Activated CD4-positive, alpha-beta T cell treated with anti-CD3 and anti-CD28 coated beads for 36 hours (primary cell): ENCODE data around the gene CLCN4. TPM values are rescaled to one million over a fixed set of nuclear protein-coding genes. Genes with fewer than 3 reads are reported as not detected.

Experiments
- ATAC-seq: fragments of 200-7000 bp; cut with Tn5 transposase; one replicate; pipeline ENCODE4 v1.10.0; 2021; ENCODE audit warnings: mild to moderate bottlenecking, moderate library complexity
- CTCF ChIA-PET: fragments of 350-600 bp; sonication (Branson Sonifier 250); formaldehyde crosslinking; loops from one replicate; lab custom pipeline; 2021; ENCODE audit warnings: antibody characterized with exemption; lab: Charles Lee
- POLR2A ChIA-PET: fragments of 350-600 bp; sonication (Branson Sonifier 250); formaldehyde crosslinking; loops from one replicate; lab custom pipeline; 2021; ENCODE audit warnings: antibody characterized with exemption, inconsistent platforms; lab: Charles Lee
- DNase-seq: peaks from one replicate; pipeline ENCODE4 v3.0.0-alpha.2; 2020
- H3K27ac Mint-ChIP-seq: one replicate; pipeline ENCODE4 v1.8.0; 2021; ENCODE audit warnings: mixed read lengths
- H3K27me3 Mint-ChIP-seq: one replicate; pipeline ENCODE4 v1.8.0; 2021; ENCODE audit warnings: mixed read lengths
- H3K36me3 Mint-ChIP-seq: one replicate; pipeline ENCODE4 v1.8.0; 2021; ENCODE audit warnings: low read depth, mixed read lengths
- H3K4me1 Mint-ChIP-seq: one replicate; pipeline ENCODE4 v1.8.0; 2021; ENCODE audit warnings: mixed read lengths
- H3K4me3 Mint-ChIP-seq: one replicate; pipeline ENCODE4 v1.8.0; 2021; ENCODE audit warnings: mild to moderate bottlenecking, moderate library complexity, mixed read lengths
- H3K9me3 Mint-ChIP-seq: one replicate; pipeline ENCODE4 v1.8.0; 2021; ENCODE audit warnings: low read depth, mixed read lengths
- intact Hi-C, 2 experiments: fragments of 100-400 bp; cut with DNase I in 1 of 2; cut with micrococcal nuclease in 1 of 2; formaldehyde crosslinking; loops; one replicate each; pipeline versions ENCODE4 v1.14.2 to v1.15.1; 2022 to 2024; cut with DNase I, micrococcal nuclease
- total RNA-seq, 2 experiments: library from RNA; stranded (reverse); gene quantifications; one replicate each; pipeline ENCODE4 v1.2.3, GENCODE V29; 2021

The CLCN4 gene
- total RNA-seq, 2 experiments from 2014 or later, result not detected

DNA sequence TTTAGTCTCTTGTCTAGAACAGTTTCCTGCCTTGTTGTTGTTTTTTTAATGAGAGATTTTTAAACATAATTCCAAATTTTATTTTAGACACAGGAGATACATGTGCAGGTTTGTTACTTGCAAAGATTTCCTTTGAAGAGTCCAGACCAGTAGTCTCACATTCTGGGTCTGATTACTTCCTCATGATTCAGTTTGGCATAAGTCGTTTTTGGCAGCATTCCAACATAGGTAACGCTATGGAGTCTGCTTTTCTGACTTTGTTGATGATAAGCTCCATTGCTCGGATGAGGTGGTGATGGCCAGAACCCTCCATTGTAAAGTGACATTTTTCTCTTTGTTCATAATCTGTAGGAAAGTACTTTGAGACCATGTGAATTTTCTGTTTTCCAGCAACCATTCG is 74.7 kb downstream of the CLCN4 start:
- no peaks in the 10 kb centered on the region for H3K9me3 Mint-ChIP-seq
- H3K4me1 Mint-ChIP-seq, result no peaks in the 10 kb centered on the region
- POLR2A ChIA-PET, result no interaction called here
- H3K4me3 Mint-ChIP-seq, result no peak overlapping the region
- no peak for DNase-seq
- no peaks in the 10 kb centered on the region for H3K36me3 Mint-ChIP-seq
- CTCF ChIA-PET, result no interaction called here
- no peak for ATAC-seq
- no peak overlapping the region for H3K27ac Mint-ChIP-seq
- intact Hi-C loops, result no loop called here
- H3K27me3 Mint-ChIP-seq, result no peaks in the 10 kb centered on the region

DNA sequence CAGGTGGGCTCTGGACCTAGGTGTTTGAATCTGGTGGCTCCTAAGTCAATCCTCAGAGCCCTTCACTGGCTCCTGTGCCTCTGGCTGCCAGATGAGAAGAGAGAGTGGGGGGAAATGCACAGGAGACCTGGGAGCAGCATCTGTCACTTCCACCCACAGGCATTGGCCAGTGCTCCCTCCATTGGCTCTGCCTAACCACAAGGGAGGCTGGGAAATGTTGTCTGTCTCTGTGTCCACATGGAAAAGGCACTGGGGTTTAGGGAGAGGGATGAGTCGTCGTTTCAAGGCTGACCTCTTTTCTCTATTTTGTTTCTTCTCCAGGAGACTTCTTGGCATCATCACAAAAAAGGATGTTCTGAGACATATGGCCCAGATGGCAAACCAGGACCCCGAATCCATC is 76.4 kb downstream of the CLCN4 start:
- no peak overlapping the region for H3K27ac Mint-ChIP-seq
- no peaks in the 10 kb centered on the region for H3K36me3 Mint-ChIP-seq
- H3K4me3 Mint-ChIP-seq, result no peak overlapping the region
- ChIA-PET CTCF (no interaction called here), POLR2A (no interaction called here)
- no peaks in the 10 kb centered on the region for H3K4me1 Mint-ChIP-seq
- intact Hi-C loops, result no loop called here
- no peaks in the 10 kb centered on the region for H3K9me3 Mint-ChIP-seq
- no peaks in the 10 kb centered on the region for H3K27me3 Mint-ChIP-seq
- no peak for ATAC-seq
- no peak for DNase-seq

- H3K27me3 Mint-ChIP-seq, result no peaks in the 10 kb centered on the region
- no peaks in the 10 kb centered on the region for H3K4me1 Mint-ChIP-seq
- ChIA-PET POLR2A (no interaction called here), CTCF (no interaction called here)
- H3K36me3 Mint-ChIP-seq, result no peaks in the 10 kb centered on the region
- no peak overlapping the region for H3K4me3 Mint-ChIP-seq
- no peak for ATAC-seq
- no peaks in the 10 kb centered on the region for H3K9me3 Mint-ChIP-seq
- intact Hi-C loops, result no loop called here
- H3K27ac Mint-ChIP-seq, result no peak overlapping the region
- no peak for DNase-seq
These were observed 76.9 kb downstream of the CLCN4 start for GRCh38 chrX:10233696-10234095.

DNA sequence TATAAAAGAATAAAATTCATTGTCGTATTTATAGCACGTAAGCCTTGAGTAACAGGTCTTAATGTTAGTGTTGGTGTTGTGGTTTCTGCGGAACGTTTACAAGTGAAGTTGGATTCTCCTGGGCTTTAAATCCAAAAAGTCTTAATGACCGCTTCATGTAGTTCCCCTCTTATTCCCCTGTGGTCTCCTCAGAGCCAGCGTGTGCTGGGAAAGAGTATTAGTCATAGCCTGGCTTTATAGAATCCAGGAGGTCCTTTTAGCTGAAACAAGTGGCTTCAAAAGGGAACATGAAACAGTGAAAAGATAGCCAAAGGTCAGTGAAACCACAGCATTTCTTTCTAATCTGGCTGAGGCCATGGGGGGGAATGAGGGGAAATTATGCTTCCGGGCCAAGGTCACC is 79.1 kb downstream of the CLCN4 start:
- Mint-ChIP-seq H3K4me3 (no peak overlapping the region), H3K9me3 (no peaks in the 10 kb centered on the region), H3K36me3 (no peaks in the 10 kb centered on the region), H3K4me1 (no peaks in the 10 kb centered on the region), H3K27ac (no peak overlapping the region), H3K27me3 (no peaks in the 10 kb centered on the region)
- ChIA-PET POLR2A (no interaction called here), CTCF (no interaction called here)
- ATAC-seq, result no peak
- intact Hi-C loops, result no loop called here
- no peak for DNase-seq

GRCh38 chrX:10237241-10237640 is 80.5 kb downstream of the CLCN4 start:
- no peaks in the 10 kb centered on the region for H3K36me3 Mint-ChIP-seq
- DNase-seq, result no peak
- ChIA-PET CTCF (no interaction called here), POLR2A (no interaction called here)
- H3K27ac Mint-ChIP-seq, result no peak overlapping the region
- H3K4me3 Mint-ChIP-seq, result no peak overlapping the region
- ATAC-seq, result no peak
- intact Hi-C loops, result no loop called here
- H3K27me3 Mint-ChIP-seq, result no peaks in the 10 kb centered on the region
- H3K9me3 Mint-ChIP-seq, result no peaks in the 10 kb centered on the region
- H3K4me1 Mint-ChIP-seq, result no peaks in the 10 kb centered on the region

DNA sequence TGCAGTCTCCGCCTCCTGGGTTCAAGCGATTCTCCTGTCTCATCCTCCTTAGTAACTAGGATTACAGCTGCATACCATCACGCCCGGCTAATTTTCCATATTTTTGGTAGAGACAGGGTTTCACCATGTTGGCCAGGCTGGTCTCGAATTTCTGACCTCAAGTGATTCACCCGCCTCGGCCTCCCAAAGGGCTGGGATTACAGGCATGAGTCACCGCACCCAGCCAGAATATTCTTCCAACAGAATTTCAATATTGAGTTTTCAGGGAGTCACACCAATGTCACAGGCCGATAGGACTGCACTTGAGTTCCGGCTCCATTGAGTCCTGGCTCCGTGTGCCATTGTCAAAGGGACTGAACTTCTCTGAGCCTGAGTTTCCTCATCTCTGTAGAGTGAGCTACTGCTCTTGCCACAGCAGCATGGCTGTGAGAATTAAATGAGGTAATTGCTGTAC is 82.9 kb downstream of the CLCN4 start:
- intact Hi-C loops, result no loop called here
- Mint-ChIP-seq H3K4me1 (no peaks in the 10 kb centered on the region), H3K9me3 (no peaks in the 10 kb centered on the region), H3K36me3 (no peaks in the 10 kb centered on the region), H3K4me3 (no peak overlapping the region), H3K27ac (no peak overlapping the region), H3K27me3 (no peaks in the 10 kb centered on the region)
- CTCF ChIA-PET, result no interaction called here
- POLR2A ChIA-PET, result no interaction called here
- ATAC-seq, result no peak
- no peak for DNase-seq

DNA sequence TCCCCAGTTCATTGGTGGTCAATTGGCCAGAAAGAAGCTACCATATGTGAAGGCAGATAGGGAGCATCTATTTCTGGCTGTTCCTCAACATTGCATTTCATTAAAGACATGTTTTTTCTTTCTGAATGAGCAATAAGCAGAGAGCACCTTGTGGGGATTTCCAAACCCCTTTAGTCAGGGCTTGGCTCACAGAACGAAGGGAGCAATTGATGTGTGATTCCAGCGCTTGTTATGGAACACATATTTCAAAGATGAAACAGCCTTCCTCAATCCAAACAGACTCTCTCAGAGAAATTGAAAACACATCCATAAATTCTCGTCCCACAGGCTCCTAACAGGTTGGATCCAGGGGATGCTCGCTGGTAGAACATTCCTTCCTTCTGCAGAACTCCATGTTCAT is 84.1 kb downstream of the CLCN4 start:
- Mint-ChIP-seq H3K36me3 (no peaks in the 10 kb centered on the region), H3K9me3 (no peaks in the 10 kb centered on the region), H3K4me3 (no peak overlapping the region), H3K4me1 (no peaks in the 10 kb centered on the region), H3K27ac (no peak overlapping the region), H3K27me3 (no peaks in the 10 kb centered on the region)
- intact Hi-C loops, result no loop called here
- DNase-seq (no peak), ATAC-seq (no peak)
- CTCF ChIA-PET, result interaction anchor here (0.6 kb wide), 2 partner anchors 134 to 895 kb away, joined by 3 to 6 read pairs; no protein-coding TSS in a partner anchor
- POLR2A ChIA-PET, result no interaction called here

- H3K4me1 Mint-ChIP-seq, result no peaks in the 10 kb centered on the region
- H3K4me3 Mint-ChIP-seq, result no peak overlapping the region
- CTCF ChIA-PET, result no interaction called here
- no peaks in the 10 kb centered on the region for H3K27me3 Mint-ChIP-seq
- H3K9me3 Mint-ChIP-seq, result no peaks in the 10 kb centered on the region
- no peak for DNase-seq
- POLR2A ChIA-PET, result no interaction called here
- no peaks in the 10 kb centered on the region for H3K36me3 Mint-ChIP-seq
- intact Hi-C loops, result no loop called here
- H3K27ac Mint-ChIP-seq, result no peak overlapping the region
- no peak for ATAC-seq
These were observed 85.3 kb downstream of the CLCN4 start for GRCh38 chrX:10242026-10242425.

DNA sequence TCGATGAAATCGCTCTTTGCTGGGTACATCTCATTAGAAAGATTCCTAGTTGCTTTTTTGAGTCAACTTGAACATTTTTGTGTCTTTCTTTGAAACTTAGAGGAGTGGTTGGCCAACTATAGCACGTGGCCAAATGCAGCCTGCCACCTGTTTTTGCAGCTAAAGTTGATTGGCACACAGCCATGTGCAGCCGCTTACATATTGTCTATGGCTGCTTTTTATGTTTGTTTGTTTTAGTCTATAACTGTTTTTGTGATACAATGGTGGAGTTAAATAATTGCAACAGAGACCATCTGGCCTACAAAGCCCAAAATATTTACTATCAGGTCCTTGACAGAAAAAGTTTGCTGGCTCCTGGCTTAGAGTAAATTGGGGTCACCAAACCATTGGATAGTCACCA is 86.3 kb downstream of the CLCN4 start:
- Mint-ChIP-seq H3K27me3 (no peaks in the 10 kb centered on the region), H3K36me3 (no peaks in the 10 kb centered on the region), H3K9me3 (no peaks in the 10 kb centered on the region), H3K4me3 (no peak overlapping the region), H3K4me1 (no peaks in the 10 kb centered on the region), H3K27ac (no peak overlapping the region)
- intact Hi-C loops, result no loop called here
- POLR2A ChIA-PET, result no interaction called here
- CTCF ChIA-PET, result no interaction called here
- ATAC-seq, result no peak
- DNase-seq, result no peak

- H3K27ac Mint-ChIP-seq, result no peak overlapping the region
- no peak overlapping the region for H3K4me3 Mint-ChIP-seq
- ChIA-PET CTCF (no interaction called here), POLR2A (no interaction called here)
- H3K27me3 Mint-ChIP-seq, result no peaks in the 10 kb centered on the region
- H3K9me3 Mint-ChIP-seq, result peaks cover 3% of the 10 kb centered on the region
- no peaks in the 10 kb centered on the region for H3K36me3 Mint-ChIP-seq
- DNase-seq (no peak), ATAC-seq (no peak)
- intact Hi-C loops, result no loop called here
- H3K4me1 Mint-ChIP-seq, result no peaks in the 10 kb centered on the region
These were observed 88.3 kb downstream of the CLCN4 start for GRCh38 chrX:10244915-10245622.

- ChIA-PET CTCF (no interaction called here), POLR2A (no interaction called here)
- Mint-ChIP-seq H3K9me3 (peaks cover 3% of the 10 kb centered on the region), H3K27me3 (no peaks in the 10 kb centered on the region), H3K27ac (no peak overlapping the region), H3K36me3 (no peaks in the 10 kb centered on the region), H3K4me1 (no peaks in the 10 kb centered on the region), H3K4me3 (no peak overlapping the region)
- intact Hi-C loops, result no loop called here
- DNase-seq, result no peak
- ATAC-seq, result no peak
These were observed 89.1 kb downstream of the CLCN4 start for GRCh38 chrX:10245886-10246285.

- ChIA-PET POLR2A (no interaction called here), CTCF (no interaction called here)
- ATAC-seq (no peak), DNase-seq (no peak)
- Mint-ChIP-seq H3K36me3 (no peaks in the 10 kb centered on the region), H3K4me3 (no peak overlapping the region), H3K27me3 (no peaks in the 10 kb centered on the region), H3K27ac (no peak overlapping the region), H3K4me1 (no peaks in the 10 kb centered on the region), H3K9me3 (peaks cover 3% of the 10 kb centered on the region)
- intact Hi-C loops, result no loop called here
These were observed 89.5 kb downstream of the CLCN4 start for GRCh38 chrX:10246297-10246696.
